Left ventricle myocardium superior (tissue), 1 donor: ENCODE results near the gene RIMS4. TPM values are rescaled to one million over a fixed set of nuclear protein-coding genes. Genes with fewer than 3 reads are reported as not detected.
"Not testable (repeated sequence)": the region's sequence is repeated elsewhere in the genome, so short reads cannot be mapped to it uniquely, and the experiment has no call there.

Source experiments
- ATAC-seq: fragments of 200-7000 bp; cut with Tn5 transposase; one replicate; pipeline ENCODE4 v1.9.1; 2020; ENCODE audit warnings: mild to moderate bottlenecking, moderate library complexity
- DNase-seq: peaks from one replicate; pipeline ENCODE4 v3.0.0-alpha.2; 2020
- intact Hi-C: fragments of 100-400 bp; cut with micrococcal nuclease; formaldehyde crosslinking; loops from one replicate; pipeline ENCODE4 v1.11.0; 2022
- total RNA-seq: library from RNA; stranded (reverse); fragmentation: NEBNext Ultra II Directional; extraction: Animal tissue kit (Norgen Biotek cat#: 25700); gene quantifications from one replicate; pipeline ENCODE4 v1.2.1, GENCODE V29; 2021
- donor health status: DM: no; HTN: yes; CAD: no; lungs with severe emphysema.

Gene RIMS4
- total RNA-seq, 1 donor from 2014 or later: 0.12 TPM

- ATAC-seq (no peak), DNase-seq (no peak)
- intact Hi-C loops: no loop called here
Observed at GRCh38 chr20:44833437-44833836, 23.1 kb upstream of the RIMS4 start.

GRCh38 chr20:44832724-44833123, 22.4 kb upstream of the RIMS4 start:
- ATAC-seq (peak; percentile 25), DNase-seq (no peak)
- intact Hi-C loops: no loop called here

DNA sequence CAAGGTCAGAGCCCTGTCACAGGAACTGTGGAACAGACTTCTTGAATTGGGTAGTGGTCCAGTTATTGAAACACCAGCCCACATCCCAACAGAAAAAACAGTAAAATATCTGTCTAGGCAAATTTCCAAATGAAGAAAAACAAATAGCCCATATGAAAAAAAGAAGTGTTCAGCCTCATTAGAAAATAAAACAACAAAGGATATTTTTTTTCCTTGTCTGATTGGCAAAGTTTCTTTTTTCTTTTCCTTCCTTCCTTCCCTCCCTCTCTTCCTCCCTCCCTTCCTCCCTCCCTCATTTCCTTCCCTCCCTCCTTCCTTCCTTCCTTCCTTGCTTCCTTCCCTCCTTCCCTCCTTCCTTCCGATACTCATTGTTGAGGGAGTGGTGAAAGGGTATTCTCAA, 20.6 kb upstream of the RIMS4 start:
- no peak for DNase-seq
- ATAC-seq: no peak
- intact Hi-C loops: no loop called here

DNA sequence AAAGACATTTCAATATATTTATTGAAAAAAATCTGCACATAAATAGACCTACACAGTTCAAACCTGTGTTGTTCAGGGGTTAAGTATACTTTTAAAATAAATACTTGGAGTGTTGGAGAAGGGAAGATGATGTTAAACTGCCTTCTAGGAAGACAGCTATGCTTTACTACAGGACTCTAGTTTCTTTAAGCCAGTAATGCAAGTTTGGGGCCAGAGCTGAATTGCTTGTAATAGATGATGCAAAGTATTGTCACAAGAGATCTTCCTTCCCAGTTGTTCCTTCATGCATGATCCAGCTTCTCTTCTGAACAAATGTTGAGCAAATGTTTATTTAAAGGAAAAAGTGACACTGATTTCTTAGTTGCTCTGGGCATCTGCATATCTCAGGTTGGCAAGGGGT, 20.2 kb upstream of the RIMS4 start:
- ATAC-seq (no peak), DNase-seq (no peak)
- intact Hi-C loops: no loop called here

DNA sequence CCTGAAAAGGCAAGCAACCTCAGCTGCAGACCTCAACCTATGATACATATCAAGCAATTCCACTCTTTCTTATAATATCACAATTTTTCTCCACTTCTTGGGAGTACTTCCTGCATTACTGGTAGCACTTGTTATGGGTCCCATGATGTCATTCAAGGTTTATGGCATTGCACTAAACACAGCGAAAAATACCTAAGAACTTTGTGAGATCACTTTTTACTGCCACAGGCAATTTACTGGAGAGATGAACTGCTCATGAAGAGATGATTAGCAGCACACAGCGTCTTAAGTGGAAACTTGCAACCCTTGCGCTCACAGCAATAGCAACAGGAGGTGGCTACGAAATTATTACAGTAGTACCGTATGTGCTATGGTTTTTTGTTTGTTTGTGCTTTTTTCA, 19.3 kb upstream of the RIMS4 start:
- intact Hi-C loops: no loop called here
- no peak for ATAC-seq
- no peak for DNase-seq

- intact Hi-C loops: no loop called here
- DNase-seq (no peak), ATAC-seq (no peak)
Observed at GRCh38 chr20:44828640-44829039, 18.3 kb upstream of the RIMS4 start.

- no peak for DNase-seq
- ATAC-seq: no peak
- intact Hi-C loops: no loop called here
Observed at GRCh38 chr20:44827401-44827800, 17.1 kb upstream of the RIMS4 start.

- intact Hi-C loops, ATAC-seq, DNase-seq: not testable (repeated sequence)
Observed at GRCh38 chr20:44821576-44821975, 11.2 kb upstream of the RIMS4 start.

DNA sequence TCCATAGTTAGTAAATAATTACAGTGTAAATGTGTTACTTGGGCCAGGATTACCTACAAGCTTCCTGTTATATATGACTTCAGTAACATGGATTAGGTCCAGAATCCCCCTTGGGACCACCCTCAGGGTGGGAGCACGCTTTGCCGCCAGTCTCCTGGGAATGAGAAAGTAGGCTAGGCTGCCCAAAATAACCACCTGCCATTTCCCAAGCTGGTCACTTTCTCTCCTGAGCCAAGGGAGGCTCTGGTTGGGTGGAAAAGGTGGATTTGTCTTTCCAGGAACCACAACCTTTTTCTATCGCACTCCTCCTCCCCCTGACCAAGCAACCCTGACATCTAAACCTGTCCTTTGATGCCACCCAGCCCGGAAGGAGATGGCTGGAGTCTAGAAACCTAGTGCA, 9.6 kb upstream of the RIMS4 start:
- DNase-seq (no peak), ATAC-seq (no peak)
- intact Hi-C loops: no loop called here

DNA sequence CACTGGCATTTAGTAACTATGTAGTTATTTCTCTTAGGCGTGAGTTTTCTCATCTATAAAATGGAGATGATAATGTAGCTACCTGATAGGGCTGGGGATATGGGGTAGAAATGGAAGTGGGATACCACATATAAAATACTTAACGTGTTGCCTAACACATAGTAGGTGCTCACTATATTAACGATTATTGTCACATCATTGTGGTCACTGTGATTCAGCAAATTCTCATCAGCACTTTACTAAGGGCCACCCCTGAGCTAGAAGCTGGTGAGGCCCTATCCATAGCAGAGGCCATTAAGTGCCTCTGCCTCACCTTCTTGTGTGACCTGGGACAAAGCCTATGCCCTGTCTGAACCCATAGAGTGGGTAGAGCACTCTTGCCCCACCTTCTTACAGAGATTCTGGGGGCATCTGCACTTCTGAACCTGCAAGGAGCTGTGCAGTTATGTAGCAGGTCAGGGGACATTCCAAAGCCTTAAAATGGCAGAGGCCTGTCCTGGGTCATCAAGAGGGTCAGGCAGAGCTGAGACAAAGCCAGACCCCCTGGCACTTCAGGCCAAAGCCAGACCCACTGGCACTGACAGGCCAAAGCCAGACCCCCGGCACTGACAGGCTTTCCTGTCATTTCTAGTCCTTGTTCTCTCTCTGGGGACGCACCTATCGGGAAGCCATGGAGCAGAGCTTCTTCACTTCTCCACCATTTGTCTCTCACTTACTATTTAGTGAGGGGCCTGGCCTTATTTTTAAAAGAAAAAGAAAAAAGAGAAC, 7.0 kb upstream of the RIMS4 start:
- DNase-seq (no peak), ATAC-seq (no peak)
- intact Hi-C loops: no loop called here

- intact Hi-C loops: no loop called here
- no peak for ATAC-seq
Observed at GRCh38 chr20:44814937-44815336, 4.6 kb upstream of the RIMS4 start.

DNA sequence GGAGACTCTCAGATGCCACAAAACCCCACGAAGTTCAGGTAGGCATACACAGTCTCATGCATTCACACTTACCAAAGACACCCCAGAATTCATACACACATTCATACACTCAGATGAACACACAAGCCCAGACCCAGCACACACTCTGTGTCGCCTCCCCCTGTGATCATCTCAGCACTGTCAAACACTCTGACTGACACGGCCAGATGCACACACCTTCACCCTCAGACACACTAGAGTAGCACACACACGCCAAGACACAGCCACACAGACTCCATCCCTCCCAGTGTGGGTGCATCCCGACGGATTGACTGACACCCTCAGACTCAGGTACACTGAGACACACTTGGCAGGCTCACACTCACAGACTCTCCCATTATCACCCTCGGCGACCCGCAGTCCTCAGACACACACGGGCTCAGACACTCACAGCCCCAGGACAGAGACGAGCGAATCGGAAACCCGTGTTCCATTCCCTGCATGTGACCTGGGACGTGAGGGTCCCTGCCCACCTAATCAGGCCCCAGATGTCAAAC, 872 bp upstream of the RIMS4 start:
- DNase-seq (no peak), ATAC-seq (no peak)
- intact Hi-C loops: no loop called here

More at GRCh38 chr20:44814937-44815336, 4.6 kb upstream of the RIMS4 start:
- DNase-seq: no peak

DNA sequence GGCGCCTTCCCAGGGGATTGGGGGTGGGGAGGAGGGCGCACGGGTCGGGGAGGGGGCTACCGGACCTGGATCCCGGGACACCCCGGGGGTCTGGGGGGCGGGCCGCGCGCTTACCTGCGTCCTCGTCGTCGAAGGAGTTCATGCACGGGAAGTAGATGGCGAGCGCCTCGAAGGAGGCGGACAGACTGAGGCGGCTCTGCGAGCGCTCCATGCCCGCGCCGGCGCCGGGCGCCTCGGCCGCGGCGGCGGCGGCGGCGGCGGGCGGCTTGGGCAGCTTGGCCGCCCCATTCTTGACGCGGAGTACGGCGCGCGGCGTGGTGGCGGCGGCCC, 320 bp downstream of the RIMS4 start:
- intact Hi-C loops: no loop called here
- DNase-seq (no peak), ATAC-seq (no peak)

DNA sequence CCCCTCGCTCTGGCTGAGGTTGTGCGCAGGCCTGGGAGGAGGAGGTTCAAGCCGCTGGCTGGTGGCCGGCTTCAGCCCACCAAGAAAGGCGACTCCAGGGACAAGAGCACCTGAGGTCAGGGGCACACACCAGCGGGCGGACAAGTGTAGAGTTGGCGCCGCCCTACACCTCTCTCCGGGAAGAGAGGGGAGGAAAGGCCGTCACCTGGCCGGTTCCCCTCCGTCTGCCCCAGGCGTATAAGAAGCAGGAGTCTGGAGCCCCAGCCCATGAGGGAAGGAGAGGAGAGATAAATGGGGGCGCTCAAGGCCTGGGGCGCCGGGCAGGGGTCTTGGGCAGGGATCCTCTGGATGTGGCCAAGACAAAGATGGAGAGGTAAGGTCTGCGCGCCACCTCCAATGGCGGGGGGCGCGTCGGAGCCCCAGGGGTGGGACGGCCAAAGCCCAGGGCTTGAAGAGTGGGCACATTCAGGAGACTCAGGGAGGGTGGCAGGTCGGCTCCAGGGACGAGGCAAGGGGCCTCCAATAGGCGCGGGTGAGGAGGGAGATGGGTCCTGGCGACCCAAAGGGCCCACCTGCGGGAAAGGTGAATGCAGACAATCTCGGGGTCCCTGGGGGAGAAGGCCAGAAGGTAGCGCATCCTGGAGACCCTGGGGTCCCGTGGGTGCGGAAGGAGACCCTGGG, 826 bp downstream of the RIMS4 start:
- ATAC-seq: no peak

GRCh38 chr20:44807684-44808056, 2.7 kb downstream of the RIMS4 start:
- intact Hi-C loops: no loop called here
- no peak for DNase-seq
- no peak for ATAC-seq

More for the DNA sequence above, 826 bp downstream of the RIMS4 start:
- intact Hi-C loops: no loop called here
- no peak for DNase-seq

GRCh38 chr20:44807051-44807683, 3.2 kb downstream of the RIMS4 start:
- DNase-seq: no peak
- no peak for ATAC-seq
- intact Hi-C loops: no loop called here

GRCh38 chr20:44805979-44806620, 4.2 kb downstream of the RIMS4 start:
- ATAC-seq: peak; percentile 17
- no peak for DNase-seq
- intact Hi-C loops: no loop called here

GRCh38 chr20:44805335-44805978, 4.9 kb downstream of the RIMS4 start:
- intact Hi-C loops: no loop called here
- no peak for ATAC-seq
- DNase-seq: no peak

- no peak for ATAC-seq
Observed at GRCh38 chr20:44803383-44803941, 6.9 kb downstream of the RIMS4 start.

More at GRCh38 chr20:44803383-44803941, 6.9 kb downstream of the RIMS4 start:
- no peak for DNase-seq
- intact Hi-C loops: no loop called here
